Measurements from ENCODE around the gene SNCB. TPM values are rescaled to one million over a fixed set of nuclear protein-coding genes. Genes with fewer than 3 reads are reported as not detected.

Gene SNCB
- total and polyA plus RNA-seq, 2 of the 13 experiments (the other 11 are each of a cell fraction or from before 2014, with no cell fraction given): not detected

DNA sequence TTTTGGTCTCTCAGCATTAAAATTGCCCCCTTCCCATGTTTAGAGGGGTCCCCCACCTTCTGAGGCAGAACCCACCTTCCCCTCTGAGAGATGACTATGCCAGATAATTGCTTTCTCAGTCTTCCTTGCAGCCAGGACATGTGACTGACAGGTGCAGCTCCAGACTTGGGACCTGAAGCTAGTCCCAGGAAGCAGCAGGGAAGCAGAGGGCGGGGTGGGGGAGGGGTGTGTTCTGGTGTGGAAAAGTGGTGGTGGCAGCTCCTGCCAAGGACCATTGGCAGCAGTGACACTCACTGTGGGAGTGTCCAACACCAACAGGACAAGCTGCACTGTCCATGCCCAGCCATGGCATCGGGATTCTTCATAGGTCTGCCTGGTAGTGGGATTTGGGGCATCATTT is 2.4 kb upstream of the SNCB start:
- H3K4me2 ChIP-seq (ENCODE audit: low read depth, low read length): no peak overlapping the region
- CTCF ChIA-PET (ENCODE audit: low intra/inter-chr PET ratio, low total read pairs): no interaction called here
- peaks cover 26% of the 10 kb centered on the region for H3K4me1 ChIP-seq (ENCODE audit: insufficient read depth, low read length)
- H3K27ac ChIP-seq (ENCODE audit: extremely low read length, insufficient read depth, low read length): no peak overlapping the region
- H3K9me3 ChIP-seq (ENCODE audit: low read length): no peaks in the 10 kb centered on the region
- FAIRE-seq (no peak), DNase-seq (ENCODE audit: low spot score) (no peak), ATAC-seq (no peak)
- in situ Hi-C loops (cut with HindIII; ENCODE audit: extremely low pct_ligation_motif_present, low pct_unique_long_range_greater_than_20kb): no loop called here
- peaks cover 10 to 75% of the 10 kb centered on the region in 2 experiments for H3K27me3 ChIP-seq (ENCODE audit: control insufficient read depth in 1 of 2, insufficient read depth in 2 of 2, low read length in 2 of 2)
- WGBS (ENCODE audit: low lambda C conversion rate): 7% methylated on average over 2 of the region's 2 CpGs
- no peaks in the 10 kb centered on the region for H3K79me2 ChIP-seq (ENCODE audit: insufficient read depth, low read length)
- TF ChIP-seq KLF13 (CRISPR knock-in tag; IDR thresholded peaks at IDR 0.05) (no peak), ZBTB20 (CRISPR knock-in tag; IDR thresholded peaks at IDR 0.05; ENCODE audit: borderline replicate concordance, low read depth) (no peak), ZNF616 (CRISPR knock-in tag; IDR thresholded peaks at IDR 0.05; ENCODE audit: low read depth) (no peak), CSRNP1 (CRISPR knock-in tag; IDR thresholded peaks at IDR 0.05) (no peak), ZNF224 (CRISPR knock-in tag; IDR thresholded peaks at IDR 0.05) (no peak), ZNF790 (CRISPR knock-in tag; IDR thresholded peaks at IDR 0.05; ENCODE audit: borderline replicate concordance) (no peak), ARID2 (CRISPR knock-in tag; IDR thresholded peaks at IDR 0.05; ENCODE audit: borderline replicate concordance) (no peak)
- TF ChIP-seq, protein P1, sequence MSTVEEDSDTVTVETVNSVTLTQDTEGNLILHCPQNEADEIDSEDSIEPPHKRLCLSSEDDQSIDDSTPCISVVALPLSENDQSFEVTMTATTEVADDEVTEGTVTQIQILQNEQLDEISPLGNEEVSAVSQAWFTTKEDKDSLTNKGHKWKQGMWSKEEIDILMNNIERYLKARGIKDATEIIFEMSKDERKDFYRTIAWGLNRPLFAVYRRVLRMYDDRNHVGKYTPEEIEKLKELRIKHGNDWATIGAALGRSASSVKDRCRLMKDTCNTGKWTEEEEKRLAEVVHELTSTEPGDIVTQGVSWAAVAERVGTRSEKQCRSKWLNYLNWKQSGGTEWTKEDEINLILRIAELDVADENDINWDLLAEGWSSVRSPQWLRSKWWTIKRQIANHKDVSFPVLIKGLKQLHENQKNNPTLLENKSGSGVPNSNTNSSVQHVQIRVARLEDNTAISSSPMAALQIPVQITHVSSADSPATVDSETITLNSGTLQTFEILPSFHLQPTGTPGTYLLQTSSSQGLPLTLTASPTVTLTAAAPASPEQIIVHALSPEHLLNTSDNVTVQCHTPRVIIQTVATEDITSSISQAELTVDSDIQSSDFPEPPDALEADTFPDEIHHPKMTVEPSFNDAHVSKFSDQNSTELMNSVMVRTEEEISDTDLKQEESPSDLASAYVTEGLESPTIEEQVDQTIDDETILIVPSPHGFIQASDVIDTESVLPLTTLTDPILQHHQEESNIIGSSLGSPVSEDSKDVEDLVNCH (CRISPR knock-in tag; IDR thresholded peaks at IDR 0.05): no peak
- H3K4me3 ChIP-seq (replicated peaks in 1 of 3; ENCODE audit: insufficient read depth in 1 of 3, low read depth in 2 of 3, low read length in 3 of 3): no peak overlapping the region
- intact Hi-C loops (cut with micrococcal nuclease; ENCODE audit: unreplicated experiment): no loop called here
- no peaks in the 10 kb centered on the region for H4K20me1 ChIP-seq (ENCODE audit: insufficient read depth, low read length)
- no peaks in the 10 kb centered on the region for H3K36me3 ChIP-seq (replicated peaks in 1 of 2; ENCODE audit: control insufficient read depth in 1 of 2, insufficient read depth in 2 of 2, low read length in 2 of 2)
- no peak overlapping the region for H3K9ac ChIP-seq (ENCODE audit: insufficient read depth, low read depth, low read length)
- H2AFZ ChIP-seq (ENCODE audit: low read length): no peak overlapping the region
- POLR2A ChIA-PET: interaction anchor here (1.8 kb wide), 1 partner anchor 14 kb away, joined by 5 read pairs; the partner anchor contains the start of gene TSPAN17
- BruUV-seq (replicated peaks): no TSS peak
